ENCODE results near the gene KRT5.

Gene KRT5

DNA sequence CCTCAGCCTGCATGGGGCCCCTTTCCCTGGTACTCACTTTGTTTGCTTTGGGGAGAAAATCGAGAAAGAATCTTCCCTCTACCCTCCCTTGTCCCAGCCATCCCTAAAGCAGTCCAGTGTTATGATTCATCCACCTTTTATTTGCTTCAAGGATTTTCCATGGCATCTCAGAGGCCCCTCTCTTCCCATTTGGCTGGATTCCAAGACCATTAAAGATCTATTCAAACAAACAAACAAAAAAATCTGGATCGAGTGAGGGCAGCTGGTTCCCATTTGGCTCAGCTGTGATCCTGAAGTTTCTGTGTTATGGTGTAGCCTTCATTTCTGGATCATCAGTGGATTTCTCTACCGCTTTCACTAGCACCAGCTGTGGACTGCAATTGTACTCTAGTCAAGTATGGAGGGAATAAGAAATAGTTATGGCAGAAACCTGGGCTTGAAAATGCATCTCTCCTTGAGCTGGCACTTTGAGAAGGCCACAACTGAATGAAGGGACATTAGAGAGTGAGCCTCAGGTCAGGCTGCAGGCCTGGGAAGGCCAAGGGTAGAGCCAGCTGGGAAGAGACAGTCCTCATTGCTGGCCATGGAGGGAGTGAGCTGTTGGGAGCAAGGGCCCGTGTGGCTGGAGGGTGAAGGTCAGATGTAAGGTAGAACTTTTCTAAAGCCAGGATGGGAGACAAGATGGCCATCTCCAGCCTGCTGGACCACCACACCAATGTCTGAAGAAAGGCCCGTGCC is 19.1 kb upstream of the KRT5 start:
- no peak for DNase-seq (ENCODE audit: low read depth in 1 of 2, low spot score in 1 of 2)

DNA sequence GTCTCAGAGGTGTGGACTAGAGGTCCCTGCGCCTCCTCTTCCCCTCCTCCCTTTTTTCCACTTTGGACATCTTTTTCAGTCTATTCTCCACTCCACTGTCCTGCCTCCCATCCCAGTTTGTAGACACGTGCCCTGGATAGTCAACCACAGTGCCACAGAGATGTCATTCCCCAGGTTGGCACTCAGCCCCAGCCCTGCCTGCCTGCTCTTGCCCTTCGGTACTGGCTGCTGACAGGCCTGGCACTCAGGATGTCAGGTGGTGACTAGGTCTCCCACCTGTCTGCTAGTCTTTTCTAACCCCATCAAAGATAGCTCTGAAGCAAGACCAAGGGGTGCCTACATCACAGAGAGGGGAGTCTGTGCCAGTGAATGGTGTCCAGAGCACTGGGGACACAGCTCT is 16.9 kb upstream of the KRT5 start:
- DNase-seq (ENCODE audit: low read depth in 1 of 2, low spot score in 1 of 2): no peak

DNA sequence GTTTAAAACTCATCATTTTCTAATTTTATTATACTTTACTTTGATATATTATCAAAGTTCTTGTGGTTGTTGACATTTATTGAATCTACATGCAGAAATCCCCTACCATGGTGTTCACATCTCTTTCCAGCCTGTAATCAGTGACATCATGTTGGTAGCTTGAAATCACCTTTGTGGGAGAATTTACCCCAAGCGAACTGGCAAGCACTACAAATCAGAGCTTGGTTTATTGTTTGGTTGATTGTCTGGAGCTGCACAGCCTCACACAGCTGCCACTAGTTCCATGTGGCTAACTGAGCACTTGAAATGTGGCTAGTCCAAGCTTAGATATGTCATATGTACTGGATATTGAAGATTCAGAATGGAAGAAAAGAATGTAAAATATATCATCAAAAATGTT is 15.4 kb upstream of the KRT5 start:
- DNase-seq (ENCODE audit: low read depth in 1 of 2, low spot score in 1 of 2): no peak

DNA sequence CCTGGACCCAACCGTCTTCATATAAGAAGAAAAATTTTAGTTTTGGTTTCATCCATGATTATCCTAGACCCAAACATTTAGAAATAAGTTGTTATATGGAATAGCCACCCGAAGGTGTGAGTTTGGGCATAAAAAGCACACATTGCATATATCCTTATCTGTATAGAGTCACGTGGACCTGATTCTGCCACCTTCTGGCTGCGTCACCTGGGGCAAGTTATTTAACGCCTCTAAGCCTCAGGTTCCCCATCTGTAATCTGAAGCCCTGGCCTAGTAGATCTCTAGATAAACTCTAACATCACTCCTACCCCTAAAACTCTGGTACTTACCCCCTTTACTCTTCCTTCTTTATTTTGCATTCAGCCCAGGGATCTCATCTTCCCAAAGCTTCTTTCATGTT is 14.3 kb upstream of the KRT5 start:
- DNase-seq (ENCODE audit: low read depth in 1 of 2, low spot score in 1 of 2): no peak

DNA sequence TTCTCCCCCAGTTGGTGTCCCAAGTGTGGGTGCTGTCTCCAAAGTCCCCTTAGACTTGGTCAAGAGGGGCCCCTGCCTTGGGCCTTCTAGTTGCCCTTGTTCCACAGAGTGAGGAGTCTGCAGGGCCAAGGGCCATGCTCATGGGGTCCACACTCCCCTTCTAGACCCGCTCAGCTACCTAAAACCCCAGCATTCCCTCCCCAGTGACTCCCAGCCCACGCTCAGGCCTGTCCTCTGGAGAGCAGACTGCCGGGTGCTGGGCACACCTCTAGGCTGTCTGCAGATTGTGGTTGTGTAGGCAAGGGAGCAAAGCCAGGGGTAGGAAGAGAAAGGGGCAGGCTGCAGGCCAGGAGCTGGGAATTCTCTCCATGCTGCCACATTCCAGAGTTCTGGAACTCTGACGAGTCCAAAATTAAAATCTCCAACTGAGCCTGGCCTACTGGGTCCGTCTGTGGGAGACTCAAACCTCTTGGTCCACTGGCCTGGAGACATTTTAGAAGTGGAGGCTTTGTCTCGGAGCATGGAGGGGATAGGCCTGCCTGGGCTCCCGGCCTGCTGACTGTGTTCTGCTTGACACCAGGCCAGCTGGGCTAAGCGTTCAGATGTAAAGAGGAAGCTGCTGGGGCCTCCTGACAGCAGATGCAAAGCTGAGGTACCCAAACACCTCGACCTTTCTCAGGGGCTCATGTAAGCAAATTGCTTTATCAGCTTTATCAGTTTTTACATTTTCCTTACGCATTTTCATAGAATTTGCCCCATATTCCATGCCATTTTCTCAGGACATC is 13.7 kb upstream of the KRT5 start:
- no peak for DNase-seq (ENCODE audit: low read depth in 1 of 2, low spot score in 1 of 2)

DNA sequence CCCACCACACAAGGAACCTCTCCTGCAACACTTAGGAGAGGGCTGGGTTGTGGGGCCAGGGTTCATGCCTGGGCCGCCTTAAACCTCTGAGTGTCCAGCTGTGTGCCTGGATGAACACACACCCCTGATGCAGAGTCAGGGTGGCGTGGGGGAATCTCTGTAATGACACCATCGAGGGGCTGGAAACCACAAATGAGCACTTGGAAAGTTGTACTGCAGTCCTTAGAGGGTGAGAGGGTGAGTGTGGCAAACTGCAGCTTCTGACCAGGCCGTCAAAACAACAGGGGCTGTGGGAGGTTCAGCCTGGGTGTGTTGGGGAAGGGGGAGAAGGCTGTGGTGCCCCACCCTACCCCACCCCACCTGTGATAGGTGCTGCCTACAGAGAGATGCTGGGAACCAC is 12.4 kb upstream of the KRT5 start:
- no peak for DNase-seq (ENCODE audit: low read depth in 1 of 2, low spot score in 1 of 2)

DNA sequence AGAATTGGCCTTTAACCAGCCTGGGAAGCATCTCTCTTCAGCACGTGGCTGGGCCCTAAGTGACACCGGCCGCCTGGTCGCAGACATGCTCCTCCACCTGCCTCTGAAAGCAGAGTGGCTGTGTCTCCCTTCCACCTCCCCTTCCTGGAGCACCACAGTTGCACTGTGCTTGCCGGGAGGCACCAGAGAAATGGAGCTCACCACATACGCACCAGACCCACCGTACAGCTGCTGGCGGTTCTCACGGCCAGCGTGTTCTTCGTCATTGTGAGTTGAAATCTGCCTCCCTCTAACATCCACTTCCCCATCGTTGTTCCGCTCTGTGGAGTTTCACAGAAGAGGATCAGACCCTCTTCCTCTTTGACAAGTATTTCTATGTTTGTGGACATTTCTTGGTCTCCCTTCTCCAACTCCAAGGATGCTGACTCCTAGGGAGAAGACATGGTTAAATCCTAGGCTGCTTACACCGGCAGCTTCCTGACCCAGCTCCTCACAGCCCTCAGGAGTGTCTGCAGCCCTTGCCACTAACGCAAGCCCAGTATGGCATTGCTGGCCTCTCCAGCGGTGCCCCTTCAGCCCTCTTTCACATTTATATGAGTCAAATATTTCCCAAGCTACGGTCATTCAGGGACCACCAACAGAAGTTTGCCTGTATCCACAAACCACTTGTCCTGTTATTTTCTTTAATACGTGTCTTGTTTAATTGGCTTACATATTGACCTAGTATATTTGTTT is 11.5 kb upstream of the KRT5 start:
- no peak for DNase-seq (ENCODE audit: low read depth in 1 of 2, low spot score in 1 of 2)

DNA sequence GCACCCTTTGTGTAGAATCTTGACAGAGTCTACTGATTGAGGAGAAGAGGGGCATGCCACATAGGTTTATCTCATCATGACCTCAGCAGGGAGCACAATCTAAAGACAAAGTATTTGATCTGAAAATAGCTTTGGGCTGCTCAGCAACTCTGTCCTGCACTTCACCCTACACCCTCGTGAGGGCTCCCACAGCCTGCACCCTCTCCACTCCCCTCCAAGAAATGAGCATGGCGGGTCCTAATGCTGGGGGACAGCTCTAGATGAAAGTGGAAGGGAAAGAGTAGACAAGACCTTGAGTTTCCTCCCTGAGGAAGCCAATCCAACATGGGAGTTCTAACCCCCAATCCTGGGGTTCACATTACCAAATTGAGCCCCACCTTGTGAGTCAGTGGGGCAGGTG is 10.7 kb upstream of the KRT5 start:
- no peak for DNase-seq (ENCODE audit: low read depth in 1 of 2, low spot score in 1 of 2)

DNA sequence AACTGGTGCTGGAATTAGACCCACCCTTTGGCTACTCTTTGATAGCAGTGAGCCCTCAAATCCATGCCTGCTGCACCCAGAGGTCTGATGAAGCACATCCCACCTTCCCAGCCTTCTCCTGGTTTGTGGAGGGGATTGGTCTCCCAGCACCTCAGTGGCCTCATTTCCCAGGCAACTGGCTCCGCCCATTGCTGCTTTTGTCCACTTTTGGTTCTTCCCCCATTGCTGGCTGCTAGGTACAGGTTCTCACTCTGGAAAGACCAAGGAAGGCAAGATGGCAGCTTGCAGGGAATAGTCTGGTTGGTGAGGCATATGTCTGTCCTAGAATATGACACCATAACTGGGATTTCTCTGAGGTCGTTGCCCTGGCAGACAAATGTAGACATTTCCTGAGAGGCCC is 10.2 kb upstream of the KRT5 start:
- DNase-seq (ENCODE audit: low read depth in 1 of 2, low spot score in 1 of 2): no peak

DNA sequence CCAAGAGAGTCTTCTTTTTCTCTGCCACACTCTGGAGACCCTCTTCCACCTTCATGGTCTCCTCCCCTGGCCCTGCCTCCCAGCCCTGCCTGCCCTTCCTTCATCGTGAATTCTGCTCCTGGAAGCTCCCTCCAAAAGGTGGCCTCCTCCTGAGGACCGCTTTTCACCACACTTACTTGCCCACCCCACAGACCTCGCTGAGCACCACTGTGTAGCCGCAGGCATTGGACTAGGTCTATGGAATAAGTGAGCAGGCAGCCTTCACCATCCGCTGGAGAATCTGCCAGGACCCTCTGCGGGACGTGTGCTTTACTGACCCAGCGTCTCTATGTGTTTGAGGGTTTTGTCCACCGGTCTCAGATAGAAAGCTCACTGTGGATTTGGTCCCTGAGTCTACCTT is 9.7 kb upstream of the KRT5 start:
- DNase-seq (ENCODE audit: low read depth in 1 of 2, low spot score in 1 of 2): no peak

DNA sequence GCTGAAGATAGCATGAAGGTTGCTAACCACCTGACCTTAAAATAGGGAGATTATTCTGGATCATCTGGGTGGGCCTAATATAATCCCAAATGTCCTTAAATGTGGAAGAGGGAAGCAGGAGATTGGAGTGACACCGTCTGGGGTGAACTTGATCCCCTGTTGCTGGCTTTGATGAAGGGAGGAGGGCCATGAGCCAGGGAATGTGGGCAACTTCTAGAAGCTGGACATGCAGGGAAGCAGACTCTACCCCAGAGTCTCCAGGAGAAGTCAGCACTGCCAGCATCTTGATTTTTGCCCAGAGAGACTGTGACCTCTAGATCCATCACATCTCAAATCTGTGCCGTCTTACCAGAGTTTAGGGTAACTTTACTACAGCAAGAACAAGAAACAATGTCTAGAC is 9.2 kb upstream of the KRT5 start:
- DNase-seq (ENCODE audit: low read depth in 1 of 2, low spot score in 1 of 2): no peak

DNA sequence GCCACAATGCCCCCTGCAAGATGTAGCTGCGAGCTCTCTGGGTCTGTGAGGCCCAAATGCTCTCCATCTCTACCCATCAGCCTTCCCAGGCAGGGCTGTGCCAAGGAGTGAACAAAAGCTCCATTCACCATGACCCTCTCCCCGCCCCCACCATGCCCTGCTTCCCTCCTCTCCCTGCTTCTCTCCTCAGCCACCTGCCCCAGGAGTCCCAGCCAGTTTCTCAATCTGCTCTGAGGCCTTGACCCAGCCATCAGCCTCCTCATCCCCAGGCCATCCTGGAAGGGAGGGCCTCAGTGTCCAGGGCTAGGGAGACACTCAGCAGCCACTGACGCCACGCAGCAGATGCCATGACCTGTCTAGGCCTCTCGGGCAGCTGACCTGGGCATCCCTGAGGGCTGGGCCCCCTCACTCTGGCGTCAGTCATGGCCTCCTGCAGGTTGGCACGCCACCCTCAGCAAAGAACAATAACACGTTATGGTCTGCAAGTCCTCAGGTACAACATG is 8.5 kb upstream of the KRT5 start:
- DNase-seq (ENCODE audit: low read depth in 1 of 2, low spot score in 1 of 2): no peak

DNA sequence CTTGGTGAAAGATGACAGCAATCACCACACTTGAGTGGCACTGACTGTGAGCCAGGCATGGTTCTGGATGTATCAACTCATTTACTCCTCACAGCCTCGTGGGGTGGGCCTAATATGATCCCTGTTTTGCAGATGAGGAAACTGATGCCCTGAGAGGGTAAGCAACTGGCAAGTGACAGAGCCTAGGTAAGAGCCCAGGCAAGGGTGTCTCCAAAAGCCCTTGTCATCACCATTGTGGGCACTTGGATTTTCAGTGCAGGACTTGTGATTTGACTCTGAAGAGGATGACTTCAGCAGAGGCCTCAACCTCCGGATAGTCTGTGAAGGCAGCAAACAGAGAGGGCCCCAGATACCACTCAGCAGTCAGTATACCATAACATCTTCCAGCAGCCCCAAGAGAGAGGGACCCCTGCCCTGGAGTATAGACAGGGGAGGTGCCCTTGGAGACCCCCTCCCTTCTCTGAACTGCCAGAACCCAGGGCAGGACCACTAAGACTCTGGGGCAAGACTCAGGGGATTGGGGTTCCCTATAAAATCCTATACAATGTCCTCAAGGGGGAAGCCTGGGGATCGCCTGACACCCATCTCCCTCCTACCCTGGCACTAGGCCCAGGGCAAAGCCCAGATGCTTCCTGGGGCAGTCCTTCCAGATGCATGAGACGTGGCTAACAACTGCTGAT is 7.1 kb upstream of the KRT5 start:
- no peak for DNase-seq (ENCODE audit: low read depth in 1 of 2, low spot score in 1 of 2)

DNA sequence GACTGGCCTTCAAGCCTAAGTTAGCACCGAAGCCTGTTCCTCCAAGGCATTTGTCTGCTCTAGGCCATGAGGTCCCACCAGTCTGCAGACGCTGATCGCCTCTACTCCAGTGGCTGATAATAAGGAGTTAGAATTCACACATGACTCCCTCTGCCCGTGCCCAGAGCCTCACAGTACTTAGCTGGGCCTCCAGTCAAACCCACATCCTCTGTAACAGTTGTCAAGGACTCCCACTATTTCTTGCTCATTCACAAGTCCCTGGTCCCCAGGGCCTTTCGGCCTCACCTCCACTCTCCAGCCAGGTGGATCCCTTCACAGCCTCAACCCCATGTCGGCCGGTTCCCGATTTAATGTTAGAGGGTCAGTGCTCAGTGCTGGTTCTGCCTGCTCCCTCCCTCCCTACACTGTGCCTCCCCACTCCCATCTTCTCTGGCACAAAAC is 6.3 kb upstream of the KRT5 start:
- no peak for DNase-seq (ENCODE audit: low read depth in 1 of 2, low spot score in 1 of 2)

DNA sequence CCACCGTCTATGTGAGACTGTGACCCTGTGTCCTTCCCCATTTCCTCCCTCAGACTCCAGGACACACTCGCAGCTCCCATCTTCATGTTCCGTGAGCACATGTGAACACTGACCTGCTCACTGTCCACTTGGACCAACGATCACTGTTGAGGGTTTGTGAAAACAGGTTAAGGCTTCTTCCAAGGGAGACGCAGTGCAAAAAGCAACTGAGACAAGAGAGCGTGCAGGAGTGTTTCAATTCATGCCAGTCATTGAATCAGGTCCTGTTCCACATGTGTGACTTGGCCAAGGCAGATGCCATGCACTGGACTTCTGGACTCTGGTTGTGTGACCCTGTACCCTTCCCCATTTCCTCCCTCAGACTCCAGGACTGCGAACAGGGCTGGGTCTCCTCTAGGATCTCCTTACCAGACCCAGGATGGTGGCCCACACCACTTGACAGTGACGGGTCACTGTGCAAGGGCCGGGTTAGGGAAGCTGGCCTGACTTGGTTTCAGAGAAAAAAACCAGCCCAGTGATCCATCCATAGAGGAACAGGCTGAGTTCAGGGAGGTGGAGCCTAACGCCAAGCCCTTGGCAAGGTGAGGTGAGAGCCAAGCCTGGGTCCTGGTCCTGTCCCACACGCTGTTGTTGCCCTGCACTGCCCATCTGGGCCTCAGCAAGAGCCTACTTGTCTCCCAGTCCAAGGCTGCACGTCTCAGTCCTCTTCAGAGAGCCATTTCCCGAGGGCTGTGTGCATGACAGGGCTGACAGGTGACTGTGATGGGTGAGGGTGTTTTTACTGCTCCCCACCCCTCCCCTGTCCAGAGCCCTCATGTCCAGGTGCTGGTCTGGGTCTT is 5.7 kb upstream of the KRT5 start:
- DNase-seq (ENCODE audit: low read depth in 1 of 2, low spot score in 1 of 2): no peak

DNA sequence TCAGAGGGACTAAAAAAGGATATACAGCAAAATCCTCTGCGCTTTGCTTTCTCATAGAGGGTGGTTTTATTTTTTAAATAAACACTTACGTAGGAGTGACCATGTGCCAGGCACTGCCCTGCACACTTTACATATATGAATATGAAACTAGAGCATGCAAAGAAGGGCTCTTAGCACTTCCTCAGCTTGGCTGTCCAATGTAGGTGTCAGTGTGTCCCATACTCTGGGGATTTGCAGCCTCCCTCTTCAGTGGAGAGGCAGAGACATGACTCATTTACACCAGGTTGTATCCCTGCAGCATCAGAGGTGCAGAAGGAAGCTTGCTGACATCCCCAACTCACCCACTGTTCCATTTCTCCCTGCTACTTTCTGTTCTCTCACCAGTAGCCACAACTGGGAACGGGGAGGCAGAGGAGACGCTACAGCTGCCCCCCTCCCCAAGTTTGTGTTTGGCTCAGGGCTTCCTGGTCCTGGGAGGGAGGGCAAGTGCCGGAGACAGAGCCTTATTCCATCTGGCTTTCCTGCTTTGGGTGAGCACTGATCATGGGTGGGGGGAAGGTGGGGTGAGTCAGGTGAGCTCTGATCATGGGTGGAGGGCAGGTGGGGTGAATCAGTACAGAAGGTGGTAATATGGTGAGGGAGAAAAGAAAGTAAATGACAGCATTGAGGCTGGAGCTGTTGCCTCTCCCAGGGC is 4.9 kb upstream of the KRT5 start:
- no peak for DNase-seq (ENCODE audit: low read depth in 1 of 2, low spot score in 1 of 2)

DNA sequence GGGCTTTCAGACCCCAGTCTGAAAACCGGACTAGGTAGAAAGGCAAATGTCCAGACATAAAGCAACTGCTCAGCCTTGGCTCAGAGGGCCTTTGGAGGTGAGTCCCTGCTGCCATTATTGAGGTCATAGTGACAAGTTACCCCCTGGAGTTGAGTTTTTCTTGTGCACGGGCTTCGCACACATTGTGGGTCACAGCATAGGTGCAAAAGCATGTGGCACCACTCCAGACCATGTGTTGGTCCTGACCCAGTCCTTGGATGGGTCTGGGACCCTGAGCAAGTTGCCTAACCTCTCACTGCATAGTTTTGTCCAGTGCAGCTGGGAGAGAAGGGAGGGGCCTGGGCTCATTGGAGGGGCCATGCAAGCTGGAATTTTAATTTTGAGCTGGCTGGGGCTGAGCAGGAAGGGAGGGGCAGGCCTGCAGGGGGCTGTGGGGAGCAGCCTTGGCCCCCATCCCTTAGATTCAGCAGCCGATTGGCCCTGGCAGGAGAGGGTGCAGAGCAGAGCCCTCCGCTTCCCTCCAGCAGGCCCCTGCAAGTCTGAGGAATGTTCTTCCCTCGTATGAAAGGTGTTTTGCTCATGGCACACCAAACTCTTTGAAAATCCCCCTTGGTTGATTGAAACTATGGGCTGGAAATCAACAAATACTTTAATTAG is 4.2 kb upstream of the KRT5 start:
- no peak for DNase-seq (ENCODE audit: low read depth in 1 of 2, low spot score in 1 of 2)

DNA sequence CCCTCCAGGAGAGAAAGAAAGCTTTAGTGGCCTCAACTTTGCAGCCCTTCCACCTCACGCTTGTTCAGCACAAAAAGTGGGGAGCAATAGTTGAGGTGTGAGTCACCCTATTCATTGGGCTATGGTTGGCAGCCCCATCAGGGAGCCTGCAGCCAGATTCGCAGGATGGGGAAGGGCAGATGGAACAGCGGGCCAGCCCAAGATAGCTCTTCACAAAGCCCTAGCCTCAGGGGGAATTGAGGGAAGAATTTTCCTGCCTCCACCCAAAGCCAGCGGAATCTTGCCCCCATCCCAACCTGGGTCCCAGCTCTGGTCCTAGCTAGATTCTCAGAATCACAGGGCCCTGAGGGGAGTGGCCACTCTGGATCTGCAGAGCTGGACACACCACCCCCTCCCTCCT is 3.6 kb upstream of the KRT5 start:
- DNase-seq (ENCODE audit: low read depth in 1 of 2, low spot score in 1 of 2): no peak

DNA sequence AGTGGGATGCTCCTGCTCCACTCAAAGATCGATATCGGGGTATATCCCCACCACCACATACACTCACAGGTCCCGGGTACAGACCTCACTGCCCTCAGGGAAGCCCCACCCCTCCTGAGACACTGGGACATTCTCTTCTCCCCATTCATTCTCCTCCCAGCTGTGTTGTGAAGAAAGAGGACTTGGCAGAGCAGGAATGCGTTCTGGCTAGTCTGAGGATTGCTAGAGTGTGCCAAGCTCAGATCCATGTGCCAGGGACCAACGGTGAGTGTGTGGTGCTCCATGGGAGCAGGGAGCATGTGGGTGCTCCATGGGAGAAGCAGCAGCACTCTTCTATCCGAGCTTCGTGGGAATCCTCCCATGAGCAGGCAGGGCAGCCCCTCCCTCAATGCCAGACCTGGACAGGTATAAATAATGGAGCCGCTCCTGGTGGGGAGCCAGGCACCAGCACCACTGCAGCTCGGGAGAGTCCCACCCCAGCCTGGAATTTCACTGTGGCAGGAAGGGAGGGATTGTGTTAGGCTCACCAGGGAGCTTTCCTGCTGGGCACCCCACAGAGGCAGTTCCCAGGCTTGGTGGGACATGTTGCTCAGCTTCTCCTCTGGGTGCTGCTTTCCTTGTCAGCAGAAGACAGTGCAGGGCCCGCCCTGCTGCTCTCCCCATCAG is 2.3 kb upstream of the KRT5 start:
- no peak for DNase-seq (ENCODE audit: low read depth in 1 of 2, low spot score in 1 of 2)

Data from activated T-helper 1 cell treated with anti-CD3 and anti-CD28 coated beads, Interleukin-2, amount 50 U/mL, for 16 hours (primary cell).